Right renal pelvis (tissue), 4 donors: ENCODE data around the gene STARD5. TPM values are rescaled to one million over a fixed set of nuclear protein-coding genes. Genes with fewer than 3 reads are reported as not detected.
A peak's percentile ranks its signal among the peaks of the same experiment; 100 is the strongest.

Experiments
- DNase-seq, 4 donors: peaks; one replicate each; pipeline ENCODE4 v3.0.0-alpha.2; 2013; ENCODE audit warnings: low read depth in 4 of 4, low spot score in 3 of 4, missing footprints in 1 of 4
- polyA plus RNA-seq, 4 donors: library from polyadenylated mRNA; unstranded; fragments of 120-200 nt; gene quantifications; one replicate each; pipeline ENCODE4 v1.2.1, GENCODE V29; 2013; ENCODE audit not compliant: insufficient read length in 4 of 4

Gene STARD5
- polyA plus RNA-seq, 4 donors = 2.8 to 6.9 (median 3.9) TPM

DNA sequence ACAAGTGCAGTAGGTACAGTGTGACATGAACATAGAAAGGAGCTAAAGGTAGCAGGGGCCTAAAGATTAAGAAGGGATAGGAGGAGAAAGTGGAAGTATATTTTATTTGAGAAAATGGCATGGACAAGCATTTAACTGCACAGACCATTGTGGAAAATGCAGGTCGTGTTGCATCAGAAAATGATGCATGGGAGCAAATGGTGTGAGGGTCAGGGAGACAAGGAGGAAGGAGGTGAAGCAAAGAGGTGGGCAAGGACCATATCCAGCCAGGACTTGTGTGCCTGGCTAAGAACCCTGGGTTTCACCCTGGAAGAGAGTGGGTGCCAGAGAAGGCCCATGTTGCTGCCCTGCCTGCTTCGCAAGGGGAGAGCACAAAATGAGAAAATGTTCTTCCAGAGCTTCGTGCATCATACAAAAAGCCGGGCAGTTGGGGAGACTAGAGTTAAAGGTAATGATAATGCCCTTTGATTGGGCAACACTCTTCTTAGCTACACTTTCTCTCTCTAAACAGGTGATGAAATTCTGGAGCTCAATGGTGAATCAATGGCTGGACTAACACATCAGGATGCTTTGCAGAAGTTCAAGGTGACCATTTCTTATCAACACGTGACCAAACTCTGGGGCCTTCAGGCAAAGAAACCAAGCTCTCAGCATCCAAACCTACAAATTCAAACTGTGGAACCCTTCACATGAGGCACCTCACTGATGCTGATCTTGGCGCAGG lies 45.5 kb downstream of the STARD5 start:
- no peak for DNase-seq

DNA sequence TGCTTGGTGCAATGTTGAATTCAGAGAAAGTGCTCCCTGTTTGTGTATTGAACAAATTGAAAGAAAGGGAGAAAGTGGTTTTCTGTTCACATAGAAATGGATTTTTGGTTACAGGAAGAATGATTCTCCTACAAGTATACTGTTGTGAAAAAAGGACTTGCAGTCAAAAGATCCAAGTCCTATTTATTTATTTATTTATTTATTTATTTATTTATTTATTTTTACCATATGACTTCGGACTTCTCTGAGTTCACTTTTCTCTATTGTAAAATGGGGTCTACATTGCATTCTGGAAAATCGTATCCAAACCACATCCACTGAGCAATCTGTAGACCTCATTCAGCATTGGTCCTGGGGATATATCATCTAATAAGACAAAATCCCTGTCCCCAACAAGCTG lies 46.1 kb downstream of the STARD5 start:
- DNase-seq = no peak

DNA sequence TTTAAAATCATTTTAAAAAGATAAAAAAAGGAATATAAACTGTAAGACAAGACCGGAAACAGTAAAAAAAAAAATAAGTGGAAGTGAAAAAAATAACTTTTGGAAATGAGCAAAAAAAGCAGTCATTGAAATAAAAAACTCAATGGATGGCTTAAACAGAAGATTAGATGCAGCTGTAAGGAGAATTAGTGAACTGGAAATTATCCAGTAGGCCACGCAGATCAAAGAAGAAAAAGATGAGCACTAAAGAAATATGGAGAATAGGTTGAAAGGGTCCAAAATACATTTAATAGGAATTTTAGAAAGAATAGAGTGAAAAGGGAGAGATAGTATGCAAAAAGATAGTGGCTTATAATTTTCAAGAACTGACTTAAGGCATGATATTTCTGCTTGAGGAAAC lies 47.0 kb downstream of the STARD5 start:
- no peak for DNase-seq

DNA sequence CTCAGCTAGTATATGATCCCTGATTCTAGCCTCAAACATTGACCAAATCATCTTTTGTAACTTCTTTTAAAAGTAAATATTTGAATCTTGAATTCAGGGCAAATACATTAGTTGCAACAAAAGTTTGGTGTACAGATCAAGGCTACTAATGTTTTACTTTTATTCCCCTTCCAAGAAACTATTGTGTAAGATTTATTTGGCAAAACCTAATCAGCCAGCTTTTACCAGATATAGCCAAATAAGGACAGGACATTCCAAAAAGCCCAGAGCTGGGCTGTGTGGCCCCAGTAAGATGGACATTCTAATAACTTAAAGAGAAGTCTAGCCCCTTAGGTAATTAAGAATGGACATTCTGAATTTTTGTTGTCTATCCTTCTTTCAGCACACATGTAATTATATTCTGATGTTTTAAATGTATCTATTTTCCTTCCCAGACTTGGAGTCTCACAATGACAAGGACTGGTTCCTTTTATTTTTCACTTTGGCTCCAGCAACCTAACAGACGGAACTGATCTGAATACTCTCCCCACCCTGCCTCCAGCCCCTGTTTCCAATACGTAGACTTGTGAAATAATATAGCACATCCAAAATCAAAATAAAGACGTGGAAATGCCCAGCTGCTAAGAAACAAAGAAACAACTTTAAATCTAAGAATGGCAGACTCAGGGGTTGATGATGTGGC lies 48.1 kb downstream of the STARD5 start:
- DNase-seq = no peak

DNA sequence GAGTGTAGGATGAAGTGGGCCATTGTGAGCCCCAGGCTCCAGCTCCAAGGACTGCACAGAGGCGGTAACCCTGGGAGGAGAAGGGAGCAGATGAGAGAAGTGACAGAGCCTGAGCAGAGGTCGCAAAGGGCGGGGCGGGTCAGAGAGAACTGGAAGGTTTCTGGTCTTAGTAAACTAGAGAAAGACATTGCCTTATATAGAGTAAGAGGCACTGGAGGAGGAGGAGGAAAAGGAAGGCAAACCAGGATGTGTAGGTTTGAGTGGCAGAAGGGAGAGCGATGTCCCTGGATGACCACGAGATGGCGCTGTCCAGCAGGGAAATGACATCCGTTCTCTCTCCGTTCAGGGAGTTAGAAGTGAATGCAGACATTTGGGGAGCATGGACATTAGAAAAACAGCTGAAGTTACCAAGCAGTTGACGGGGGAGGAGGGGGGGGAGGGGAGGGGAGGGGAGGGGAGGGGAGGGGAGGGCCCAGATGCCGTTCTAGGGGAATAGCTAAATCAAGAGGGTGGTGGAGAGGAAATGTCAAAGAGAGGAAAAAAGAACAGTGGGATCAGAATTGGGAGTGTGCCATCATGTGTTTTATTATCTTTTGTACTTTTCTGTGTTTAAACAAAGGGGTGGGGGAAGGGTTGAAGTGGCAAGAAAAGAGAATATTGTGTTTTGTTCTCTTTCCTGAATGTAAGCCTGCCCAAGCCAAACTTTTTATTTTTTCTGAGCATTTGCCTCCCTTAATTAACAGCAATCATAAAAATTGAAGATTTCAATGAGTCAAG lies 48.8 kb downstream of the STARD5 start:
- peak; percentile 68 to 72 (median 70) for DNase-seq

DNA sequence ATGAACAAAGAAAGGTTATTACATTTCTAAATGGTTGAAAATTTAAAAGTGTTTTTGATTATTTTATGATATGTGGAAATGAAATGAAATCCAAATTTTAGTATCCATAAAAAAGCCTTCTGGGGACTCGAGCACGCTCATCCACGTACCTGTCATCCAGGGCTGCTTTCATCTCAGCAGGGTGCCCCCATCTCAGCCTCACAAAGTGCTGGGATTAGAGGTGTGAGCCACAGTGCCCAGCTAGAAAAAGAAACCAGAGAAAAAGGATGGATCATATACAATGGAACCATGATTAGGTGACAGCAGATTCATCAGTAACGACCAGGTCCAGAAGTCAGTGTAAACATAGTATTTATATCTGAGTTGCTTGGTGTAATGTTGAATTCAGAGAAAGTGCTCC lies 49.7 kb downstream of the STARD5 start:
- DNase-seq = no peak

DNA sequence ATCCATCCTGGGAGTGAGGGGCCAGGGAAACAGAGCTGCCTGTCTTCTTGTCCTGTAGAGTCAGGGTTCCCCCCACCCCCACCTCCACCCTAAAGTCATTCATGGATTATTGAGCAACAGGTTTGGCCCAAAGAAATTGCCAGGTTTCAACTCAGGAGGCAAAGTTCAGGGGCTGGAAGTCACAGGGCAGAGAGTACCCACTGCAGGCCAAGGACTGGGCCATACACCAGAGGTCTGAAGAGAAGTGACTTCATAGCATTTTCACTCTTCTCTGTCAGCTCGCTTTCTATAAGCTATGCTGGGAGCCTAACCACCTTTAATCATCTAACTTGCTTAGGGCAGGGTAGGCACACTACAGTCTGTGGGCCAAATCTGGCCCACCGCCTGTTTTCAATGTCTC lies 50.1 kb downstream of the STARD5 start:
- no peak for DNase-seq

DNA sequence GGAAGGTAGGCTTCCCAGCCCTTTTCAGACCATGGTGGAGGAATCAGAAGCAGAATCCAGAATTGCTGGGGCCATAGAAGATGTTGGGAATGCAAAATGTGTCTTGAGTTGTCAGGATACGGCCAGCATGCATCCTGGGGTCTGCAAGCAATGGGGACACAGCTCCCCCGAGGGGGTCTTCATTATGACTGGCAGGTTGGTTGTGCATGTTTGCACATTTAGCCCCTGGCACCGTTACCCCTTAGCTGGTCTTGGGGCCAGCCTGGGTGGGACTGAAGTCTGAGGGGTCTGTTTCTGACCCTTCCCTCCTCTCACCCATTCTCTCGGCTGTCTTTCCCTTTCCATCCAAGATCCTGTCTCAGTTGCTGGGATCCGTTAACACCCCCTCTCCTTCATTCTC lies 50.7 kb downstream of the STARD5 start:
- DNase-seq = no peak

DNA sequence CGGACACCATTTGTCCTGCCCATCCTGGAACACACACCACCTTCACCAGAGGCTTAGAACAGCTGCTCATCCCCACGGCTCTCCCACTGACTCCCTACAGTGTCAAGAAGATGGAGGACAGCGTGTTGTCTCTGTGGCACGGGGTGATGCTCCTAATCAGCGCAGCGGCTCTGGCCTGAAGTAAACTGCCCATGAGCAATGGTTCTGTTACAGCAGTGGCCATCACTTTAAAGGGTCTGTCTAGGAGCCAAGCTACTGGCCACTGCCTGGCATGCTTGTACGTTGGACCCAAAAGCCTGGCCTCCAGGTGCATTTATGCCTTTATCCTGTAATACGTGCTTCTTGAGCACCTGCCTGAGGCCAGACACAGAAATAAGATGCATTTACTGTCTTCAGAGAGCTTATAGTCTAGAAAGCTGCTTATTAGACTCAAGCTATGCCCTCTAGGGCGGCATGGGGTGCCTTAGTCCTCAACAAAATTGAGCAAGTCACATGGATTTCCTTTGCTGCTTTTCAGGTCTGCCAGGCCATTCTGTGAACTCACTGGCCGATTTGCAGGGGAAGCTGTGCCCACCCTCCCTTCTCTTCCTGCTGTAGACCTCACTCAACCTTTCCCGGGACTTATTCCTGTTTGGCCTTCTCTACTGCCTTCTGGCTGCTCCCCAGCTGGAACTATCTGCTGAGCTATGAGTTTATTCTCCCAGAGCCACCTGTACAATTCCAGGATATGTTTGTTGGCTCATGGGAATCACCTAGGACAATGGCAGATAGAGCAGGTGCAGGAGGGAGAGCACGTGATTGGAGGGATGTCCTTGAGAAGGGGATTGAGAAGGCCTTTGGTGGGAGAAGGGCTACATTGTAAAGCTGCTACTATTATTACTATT lies 51.9 kb downstream of the STARD5 start:
- no peak for DNase-seq

DNA sequence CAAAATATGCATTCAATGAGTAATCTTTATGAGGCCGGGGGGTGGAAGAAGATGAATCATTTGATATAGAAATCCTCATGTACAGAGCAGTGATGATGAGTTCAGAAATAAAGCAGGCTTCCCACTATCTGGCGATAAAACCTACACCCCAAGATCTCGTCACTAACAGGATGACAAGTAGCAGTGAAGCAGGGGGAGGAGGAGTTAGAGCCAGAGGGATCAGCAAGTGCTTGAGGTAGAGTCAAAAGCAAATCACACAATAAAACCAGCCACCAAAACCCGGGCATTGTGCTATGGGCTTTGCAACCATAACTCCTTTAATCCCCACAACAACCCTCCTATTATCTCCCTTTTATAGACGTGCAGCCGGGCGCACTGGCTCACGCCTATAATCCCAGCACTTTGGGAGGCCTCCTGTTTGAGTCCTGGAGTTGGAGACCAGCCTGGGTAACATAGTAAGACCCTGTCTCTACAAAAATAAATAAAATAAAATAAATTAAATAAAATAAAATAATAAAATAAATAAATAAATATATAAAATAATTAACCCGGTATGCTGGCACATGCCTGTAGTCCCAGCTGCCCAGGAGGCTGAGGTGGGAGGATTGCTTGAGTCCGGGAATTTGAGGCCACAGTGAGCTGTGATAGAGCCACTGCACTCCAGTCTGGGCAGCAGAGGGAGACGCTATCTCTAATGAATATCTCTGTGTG lies 53.0 kb downstream of the STARD5 start:
- no peak for DNase-seq

DNA sequence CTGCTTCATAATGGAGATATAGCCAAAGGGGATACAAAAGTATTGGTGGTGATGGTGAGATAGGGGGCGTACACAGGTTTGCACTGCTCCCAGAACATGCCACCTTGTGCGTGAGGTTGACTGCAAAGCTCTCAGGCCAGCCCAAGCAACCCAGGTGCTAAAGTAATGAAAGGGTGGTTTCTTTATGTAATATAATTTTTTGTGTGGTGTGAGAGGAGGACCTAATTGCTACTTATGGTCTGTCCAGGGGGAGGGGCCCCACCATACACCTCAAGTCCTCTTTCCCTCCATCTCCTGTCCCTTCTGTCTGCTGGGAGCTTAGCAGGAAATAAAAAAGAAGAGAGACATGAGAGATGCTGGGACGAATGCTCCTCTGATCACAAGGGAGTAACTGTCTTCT lies 53.8 kb downstream of the STARD5 start:
- no peak for DNase-seq

DNA sequence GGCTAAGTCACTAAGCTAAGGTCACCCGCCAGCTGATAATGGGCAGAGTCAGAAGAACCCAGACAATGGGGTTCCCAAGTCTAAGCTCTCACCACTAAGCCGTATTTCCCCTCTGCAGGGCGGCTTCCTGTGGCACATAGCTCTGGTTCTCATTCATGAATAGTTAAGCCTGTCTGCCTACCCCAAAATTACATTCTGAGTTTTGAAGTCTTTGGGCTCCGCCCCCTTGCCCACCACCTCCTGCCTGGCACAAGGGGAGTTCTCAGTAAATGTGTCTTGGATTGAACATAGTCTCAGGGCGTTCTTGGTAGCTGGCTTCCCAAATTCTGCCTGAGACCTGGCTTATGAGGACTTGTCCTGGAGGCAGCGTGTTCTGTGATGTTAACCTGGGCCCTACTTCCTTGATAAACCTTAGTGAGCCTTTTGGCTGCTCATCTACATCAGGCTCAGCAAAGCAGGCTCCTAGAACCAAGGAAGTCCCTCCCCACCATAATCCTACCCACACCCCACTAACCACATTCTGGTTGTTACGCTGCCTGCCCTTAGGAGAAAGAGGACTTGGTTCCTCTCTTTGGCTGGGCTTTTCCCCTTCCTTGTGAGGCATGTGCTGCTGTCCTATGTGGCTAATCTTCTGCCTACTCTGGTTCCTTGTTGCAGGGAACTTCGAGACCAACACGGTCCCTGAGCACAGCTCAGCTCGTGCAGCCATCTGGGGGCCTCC lies 54.9 kb downstream of the STARD5 start:
- DNase-seq = no peak

DNA sequence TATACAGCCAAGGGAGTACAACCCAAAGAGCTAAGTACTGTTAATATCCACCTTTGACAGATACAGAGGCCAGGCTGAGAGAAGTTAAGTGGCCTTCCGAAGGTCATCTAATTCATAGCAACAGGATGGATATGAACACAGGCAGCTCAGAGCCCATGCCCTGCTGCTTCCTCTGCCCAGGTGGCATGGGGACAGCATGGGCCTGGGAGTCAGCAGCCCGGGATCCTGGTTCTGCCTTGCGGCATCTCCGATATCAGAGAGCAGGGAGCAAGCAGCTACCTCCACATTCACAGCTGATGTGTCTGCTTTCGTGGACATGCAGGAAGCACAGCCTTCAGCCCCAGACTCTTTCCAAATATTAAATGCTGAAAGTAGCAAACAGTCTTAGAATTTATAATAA lies 55.6 kb downstream of the STARD5 start:
- no peak for DNase-seq

DNA sequence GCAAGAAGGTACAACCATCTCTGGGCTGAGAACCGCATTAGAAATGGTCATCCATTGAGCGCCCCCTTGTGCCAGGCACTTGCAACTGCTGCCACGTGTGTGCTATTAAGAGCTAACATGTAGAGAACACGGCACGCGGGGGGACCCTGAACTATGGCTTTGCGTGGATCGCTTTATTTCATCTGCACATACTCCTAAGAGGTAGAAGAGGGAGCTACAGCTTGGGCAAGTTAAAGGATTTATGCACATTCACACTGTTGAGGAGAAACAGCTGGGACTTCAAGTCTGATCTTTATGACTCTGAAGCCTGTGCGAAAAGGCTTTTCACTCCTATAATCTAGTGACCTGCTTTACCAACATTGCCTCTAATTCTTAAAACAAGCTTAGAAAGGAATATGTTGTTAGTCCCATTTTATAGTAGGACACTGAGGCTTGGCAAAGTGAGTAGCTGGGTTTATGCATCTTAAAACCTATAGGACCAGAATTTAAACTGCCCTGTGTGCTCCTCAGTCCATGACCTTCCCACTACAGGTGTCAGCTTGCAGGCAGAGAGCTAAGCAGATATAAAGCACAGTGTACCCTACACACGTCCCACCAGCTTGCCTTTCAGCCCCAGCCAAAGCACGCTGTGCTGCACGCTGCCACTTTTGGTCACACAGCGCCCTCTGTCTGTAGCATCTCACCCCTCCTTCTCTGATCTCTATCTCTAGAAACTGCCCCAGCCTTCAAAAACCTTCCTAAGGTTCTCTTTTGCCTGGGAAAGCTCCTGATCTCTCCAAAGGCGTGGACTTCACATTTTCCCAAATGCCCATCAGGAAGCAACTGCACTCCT lies 57.8 kb downstream of the STARD5 start:
- DNase-seq = peak; percentile 65 to 71 (median 69)

DNA sequence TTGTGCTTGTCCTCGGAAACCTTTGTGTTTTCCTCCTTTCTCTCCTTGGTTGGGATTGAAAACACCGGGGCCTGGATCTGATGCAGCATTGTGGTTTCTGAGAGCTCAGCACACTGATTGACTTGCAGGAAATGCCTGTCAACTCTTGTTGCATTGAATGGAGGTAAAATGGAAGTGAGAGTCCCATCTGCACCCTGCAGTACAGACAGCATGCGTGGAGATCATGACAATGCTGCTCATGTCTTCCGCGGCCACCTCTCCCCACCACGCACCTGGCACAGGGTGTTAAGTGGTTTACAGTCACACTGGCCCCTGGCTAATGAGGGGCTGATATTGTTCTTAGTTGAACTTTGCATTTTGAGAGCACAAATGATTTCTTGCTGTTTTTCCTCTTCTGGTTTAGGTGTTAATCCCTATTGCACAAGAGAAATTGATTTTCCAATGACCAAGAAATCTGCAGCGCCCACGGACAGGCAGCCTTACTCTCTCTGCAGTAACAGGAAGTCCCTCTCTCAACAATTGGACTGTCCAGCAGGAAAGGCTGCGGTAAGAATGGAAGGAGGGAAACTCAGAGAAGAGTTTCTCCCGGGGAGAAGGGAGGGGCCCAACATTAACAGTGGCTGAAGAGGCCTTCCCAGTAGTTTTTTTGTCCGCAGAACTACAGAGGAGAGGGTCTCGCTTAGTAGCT lies 58.5 kb downstream of the STARD5 start:
- DNase-seq = no peak

DNA sequence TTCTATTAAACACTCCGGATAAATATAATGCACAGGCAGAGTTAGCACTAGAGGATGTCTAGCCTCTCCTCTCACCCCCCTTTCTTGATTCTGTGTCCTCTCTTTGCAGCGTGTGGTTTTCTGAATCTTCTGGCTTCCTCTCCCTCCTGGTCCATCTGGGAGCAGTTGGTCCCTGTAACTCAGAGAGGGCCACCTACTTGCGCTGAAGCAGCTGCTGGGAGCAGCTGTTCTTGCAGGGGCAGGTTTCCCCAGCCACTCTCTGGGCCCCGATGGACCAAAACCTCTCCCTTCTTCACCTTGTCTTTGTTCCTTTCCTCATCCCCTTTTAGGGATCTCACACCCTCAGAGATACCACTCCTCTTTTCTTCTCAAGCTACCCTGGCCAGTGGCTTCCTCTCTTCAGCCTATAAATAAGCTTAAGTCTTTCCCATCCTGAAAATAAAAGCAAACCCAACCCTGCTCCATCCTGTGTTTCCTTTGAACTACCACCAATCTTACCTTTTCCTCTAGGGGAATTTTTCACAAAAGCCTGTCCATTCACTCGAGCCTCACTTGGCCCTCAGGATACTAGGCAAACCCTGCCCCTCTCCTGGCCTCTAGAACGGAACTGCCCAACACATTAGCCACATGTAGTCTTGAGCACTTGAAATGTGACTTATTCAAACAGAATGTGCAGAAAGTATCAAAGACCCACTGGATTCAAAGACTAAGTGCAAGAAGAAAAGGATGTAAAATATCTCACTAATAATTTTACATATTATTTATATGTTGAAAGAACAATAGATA lies 59.7 kb downstream of the STARD5 start:
- no peak for DNase-seq

DNA sequence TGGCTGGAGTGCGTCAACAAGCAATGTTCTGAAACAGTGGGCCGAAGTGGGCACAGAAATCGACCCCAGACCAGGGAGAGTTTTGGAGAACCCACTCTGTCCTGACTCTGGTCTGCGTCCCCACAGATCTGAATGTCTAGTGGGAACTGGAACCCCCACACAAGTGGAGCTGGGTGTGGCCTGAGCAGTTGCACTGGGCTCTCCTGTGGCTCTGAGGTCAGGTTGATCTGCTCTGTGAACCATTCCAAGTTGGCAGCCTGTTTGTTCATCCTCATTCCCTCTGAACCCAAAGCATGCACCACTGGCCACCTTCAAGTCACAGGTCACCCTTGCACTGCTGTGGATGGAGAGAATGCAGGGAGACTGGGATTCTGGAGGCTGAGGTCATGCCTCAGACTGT lies 60.5 kb downstream of the STARD5 start:
- no peak for DNase-seq
